Bone marrow (tissue), 2 donors: Measurements from ENCODE around the gene TBC1D3B.
A peak's percentile ranks its signal among the peaks of the same experiment; 100 is the strongest.
"Not testable (repeated sequence)": the region's sequence is repeated elsewhere in the genome, so short reads cannot be mapped to it uniquely, and the experiment has no call there.

Experiments used
- DNase-seq, 2 donors: peaks; one replicate each; lab custom pipeline; 2025; lab: John Stamatoyannopoulos, UW

The TBC1D3B gene

GRCh38 chr17:36181446-36182175, 5.2 kb upstream of the TBC1D3B start:
- DNase-seq, result not testable (repeated sequence)

DNA sequence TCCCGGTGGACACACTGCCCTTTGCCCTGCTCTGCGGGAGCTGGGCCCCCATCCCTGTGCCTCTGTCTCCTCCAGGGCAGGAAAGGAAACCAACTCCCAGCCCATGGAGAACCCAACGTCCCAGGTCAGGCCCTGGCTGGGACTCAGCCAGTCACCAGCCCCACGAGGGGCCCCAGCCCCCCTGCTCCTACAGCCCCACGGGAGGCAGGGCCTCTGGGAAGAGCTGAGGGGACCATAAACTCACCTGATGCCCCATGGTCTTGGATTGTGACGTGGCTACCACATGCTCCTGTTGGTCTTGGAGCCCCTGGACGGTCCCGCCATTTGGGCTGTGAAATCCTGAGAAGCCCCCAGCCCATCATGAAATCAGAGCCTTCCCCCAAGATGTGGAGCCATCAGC, 7.6 kb downstream of the TBC1D3B start:
- not testable (repeated sequence) for DNase-seq

GRCh38 chr17:36153895-36154610, 22.4 kb downstream of the TBC1D3B start:
- peak in 1 of 2 donors; percentile 9 for DNase-seq

DNA sequence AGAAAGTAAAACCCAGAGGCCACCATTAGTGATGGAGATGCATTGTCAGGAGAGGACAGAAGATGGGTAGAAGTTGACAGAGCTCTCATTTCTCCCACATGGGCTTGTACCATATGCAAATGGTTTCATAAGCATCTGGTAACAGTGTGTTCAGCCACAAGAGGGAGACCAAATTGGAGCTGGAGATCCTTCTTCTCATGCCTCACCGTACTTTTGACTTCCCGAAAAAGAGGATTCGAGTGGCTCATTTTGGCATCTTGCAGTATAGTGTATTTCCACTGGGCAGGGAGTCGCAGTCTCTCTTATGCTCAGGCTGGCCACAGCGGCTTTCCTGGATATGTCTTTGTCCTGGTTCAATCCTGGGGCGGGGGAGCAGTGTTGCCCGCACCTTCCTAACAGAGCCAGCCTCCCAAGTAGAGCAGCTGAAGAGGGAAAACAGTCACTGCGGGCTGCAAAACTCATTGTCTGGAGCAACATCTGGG, 23.8 kb downstream of the TBC1D3B start:
- no peak for DNase-seq

DNA sequence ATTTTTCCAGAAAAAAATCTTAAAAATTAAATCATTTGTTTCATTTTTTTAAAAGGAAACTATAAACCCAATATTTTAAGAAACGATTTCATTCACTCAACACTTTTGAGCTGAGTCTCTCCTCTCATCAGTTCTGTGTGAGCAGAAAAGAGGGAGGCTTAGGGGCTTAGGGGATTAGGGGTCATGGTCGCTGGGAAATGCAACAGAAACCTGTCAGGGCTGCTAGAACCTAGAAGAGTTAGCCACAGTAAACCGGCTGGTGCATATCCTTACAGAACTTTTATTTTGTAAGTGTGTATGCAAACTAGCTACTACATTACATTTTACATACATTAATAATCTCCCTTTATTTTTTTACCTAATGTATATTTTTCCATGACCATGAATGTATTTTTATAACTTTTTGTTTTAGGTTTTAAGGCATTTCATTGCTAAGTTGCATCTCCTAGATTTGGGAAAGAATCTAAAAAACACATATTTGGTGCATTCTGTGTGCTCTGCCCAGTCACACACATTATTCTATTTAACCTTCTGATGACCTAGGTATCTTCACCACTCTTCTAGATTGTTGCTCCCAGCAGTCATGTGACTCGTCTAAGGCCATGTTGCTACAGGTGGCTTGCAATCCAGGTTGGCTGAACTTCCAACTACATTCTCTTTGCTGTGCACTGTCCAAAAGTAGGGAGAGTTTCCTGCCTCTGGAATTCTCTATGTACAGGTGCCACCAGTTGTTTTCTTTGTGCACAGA, 24.4 kb downstream of the TBC1D3B start:
- no peak for DNase-seq

GRCh38 chr17:36149296-36149820, 27.1 kb downstream of the TBC1D3B start:
- peak in 1 of 2 donors; percentile 18 for DNase-seq

DNA sequence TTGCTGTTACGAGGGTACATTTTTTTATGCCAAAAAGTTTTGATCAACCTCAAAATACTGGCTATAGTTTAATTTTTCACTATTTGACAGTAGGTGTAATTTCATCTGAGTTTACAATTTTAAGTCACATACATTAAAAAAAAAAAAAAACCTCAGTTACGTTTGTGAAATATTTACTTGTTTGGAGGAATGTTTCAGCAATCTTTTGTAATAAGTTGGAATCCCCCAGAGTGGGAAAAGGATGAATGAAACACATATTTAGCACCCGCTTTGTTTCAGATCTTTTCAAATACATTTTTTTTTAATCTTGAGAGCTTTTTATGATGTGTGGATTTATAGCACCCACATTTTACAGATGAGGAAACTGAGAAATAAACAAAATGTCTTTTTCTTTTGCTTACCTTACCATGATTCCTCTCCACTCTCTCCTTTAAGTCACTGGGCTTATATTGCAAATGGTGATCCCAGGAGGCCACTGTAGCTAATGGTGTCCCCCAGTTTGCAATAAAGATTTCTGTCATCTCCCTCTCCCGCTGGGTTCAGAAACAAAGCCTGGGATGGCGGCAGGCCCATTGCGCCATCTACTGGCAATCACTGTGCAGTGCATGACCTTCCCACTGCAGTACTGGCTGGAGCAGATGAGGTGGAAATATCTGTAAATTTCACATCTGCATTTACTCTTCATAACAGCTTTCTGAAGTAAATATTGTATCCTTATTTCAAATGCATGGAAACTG, 27.7 kb downstream of the TBC1D3B start:
- DNase-seq, result peak; percentile 13 to 29

- no peak for DNase-seq
Observed at GRCh38 chr17:36147601-36148000, 28.8 kb downstream of the TBC1D3B start.

DNA sequence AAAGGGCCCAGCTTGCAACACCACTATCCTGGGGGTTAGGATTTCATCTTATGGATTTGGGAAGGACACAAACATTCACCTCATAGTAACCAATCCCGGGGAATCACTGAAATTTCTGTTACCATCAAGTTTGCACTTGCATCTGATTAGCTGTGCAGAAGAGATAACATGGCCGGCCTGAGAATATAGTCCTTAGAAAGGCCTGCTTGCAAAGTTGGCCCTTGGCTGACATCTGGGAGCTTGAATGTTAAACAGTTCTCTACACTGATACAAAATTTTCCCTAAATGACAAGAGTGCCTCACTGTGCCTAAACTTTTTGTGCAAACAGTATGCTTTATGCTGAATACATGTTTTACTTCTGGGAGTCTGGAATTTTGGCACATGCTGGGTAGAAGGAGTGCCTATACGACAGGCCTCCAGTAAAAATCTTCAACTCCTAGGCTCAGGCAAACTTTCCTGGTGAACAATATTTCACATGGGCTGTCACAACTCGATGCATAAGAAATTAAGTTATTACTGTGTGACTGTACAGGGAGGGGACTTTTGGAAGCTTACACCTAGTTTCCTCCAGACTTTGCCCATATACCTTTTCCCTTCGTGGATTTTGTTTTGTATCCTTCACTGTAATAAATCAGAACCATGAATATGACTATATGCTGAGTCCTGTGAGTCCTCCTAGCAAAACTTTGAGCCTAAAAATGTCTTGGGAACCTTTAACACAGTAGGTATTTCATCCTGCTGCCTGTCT, 31.3 kb downstream of the TBC1D3B start:
- DNase-seq, result no peak

DNA sequence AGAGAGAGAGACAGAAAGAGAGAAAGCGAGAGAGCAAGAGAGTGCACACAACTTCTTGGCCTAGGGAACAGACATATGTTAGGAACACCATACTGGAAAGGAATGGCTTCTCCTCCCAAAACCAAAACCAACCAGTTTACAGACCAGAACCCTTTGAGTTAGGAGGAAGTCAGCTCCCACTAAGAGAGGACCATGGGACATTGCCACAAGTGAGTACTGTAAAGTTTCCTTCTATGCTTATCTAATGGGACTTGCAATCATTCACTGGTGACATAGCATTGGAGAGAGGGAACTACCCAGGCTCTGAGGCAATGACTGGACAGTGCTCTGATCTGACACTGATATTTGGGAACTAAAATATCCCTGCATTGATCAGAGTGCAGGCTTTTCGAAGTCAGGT, 32.4 kb downstream of the TBC1D3B start:
- no peak for DNase-seq

- no peak for DNase-seq
Observed at GRCh38 chr17:36142806-36143205, 33.6 kb downstream of the TBC1D3B start.

GRCh38 chr17:36142235-36142634, 34.2 kb downstream of the TBC1D3B start:
- no peak for DNase-seq

DNA sequence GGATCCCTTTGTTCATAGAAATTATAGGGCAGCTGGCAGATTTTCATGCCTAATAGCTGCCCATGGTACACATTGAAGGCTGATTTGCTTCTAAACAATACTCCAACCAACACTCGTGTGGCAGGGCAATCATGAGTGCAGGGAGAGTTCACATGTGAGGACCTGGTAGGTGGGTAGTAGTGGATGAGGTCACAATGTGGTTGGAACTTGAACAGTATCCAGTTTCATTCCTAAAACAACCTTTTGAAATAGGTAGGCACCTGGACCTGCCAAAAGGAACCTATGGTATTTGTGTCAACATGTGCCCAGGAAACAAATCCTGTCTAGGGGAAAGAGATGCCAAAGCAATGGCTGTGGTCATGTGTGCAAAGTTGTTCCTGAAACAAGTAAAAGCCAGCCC, 40.0 kb downstream of the TBC1D3B start:
- DNase-seq, result no peak

- DNase-seq, result no peak
Observed at GRCh38 chr17:36136036-36136435, 40.4 kb downstream of the TBC1D3B start.

- DNase-seq, result no peak
Observed at GRCh38 chr17:36135465-36135864, 41.0 kb downstream of the TBC1D3B start.

DNA sequence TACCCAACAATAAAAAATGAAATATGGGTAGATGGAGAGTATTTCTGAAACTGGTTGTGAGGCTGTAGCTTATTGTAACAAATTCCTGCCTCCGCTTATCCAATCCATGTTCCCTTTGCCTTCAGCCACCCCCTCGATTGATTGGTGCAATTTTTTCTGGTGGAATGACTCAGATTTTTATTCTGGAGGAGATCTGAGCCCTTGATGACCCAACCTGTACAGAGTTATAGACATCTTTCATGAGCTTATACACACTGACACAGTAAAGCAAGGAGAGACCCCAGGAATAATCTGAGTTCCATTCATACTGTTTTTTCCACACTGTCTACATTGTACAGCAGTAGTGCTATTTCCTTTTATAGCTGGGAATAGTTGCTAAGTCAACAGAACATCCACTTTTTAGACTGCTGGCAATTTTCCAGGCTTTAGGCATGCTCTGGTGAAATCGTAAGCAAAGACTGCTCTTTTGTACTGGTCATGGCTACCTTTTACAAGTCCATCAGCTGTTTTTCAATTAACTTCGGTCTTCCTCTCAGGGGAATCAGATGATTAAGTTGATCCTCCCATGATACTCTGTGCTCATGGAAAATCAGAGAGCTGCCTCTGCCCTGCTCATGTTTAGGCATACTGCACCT, 42.7 kb downstream of the TBC1D3B start:
- DNase-seq, result no peak

DNA sequence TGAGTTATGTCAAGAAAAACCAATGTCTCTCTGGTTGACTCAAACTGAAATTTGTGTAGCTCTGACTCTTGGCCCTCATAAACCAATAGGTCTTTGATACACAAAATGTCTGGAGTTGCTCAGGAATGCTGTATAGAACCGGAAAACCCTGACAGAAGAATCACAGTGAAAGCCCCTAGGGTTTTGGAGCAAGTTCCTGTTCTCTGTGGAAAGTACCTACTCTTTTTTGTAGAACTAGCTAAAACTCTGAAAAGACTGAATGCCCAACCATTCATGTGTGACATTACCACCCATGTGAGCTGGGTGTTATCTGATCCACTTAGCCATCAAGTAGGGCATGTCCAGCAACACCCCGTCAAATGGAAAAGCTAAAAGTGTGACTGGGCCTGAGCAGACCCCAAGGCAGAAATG, 44.0 kb downstream of the TBC1D3B start:
- DNase-seq, result no peak

DNA sequence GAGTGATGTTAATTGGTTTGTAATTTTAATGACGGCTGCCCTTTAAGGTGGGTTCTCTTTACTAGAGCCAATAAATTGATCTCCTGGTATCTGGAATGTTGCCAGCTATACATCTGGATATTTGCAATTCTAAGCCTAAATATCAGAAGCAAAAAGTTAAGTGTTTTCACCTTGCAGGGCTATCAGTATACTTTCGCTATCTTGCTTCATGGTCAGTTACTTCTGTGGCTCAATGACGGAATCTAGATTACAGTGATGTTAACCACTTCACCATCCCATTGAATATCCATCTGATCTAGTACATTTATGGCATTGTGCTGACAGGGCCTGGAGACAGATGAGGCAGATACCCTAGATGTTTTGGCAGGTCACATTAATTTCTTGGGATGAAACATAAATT, 44.5 kb downstream of the TBC1D3B start:
- no peak for DNase-seq

DNA sequence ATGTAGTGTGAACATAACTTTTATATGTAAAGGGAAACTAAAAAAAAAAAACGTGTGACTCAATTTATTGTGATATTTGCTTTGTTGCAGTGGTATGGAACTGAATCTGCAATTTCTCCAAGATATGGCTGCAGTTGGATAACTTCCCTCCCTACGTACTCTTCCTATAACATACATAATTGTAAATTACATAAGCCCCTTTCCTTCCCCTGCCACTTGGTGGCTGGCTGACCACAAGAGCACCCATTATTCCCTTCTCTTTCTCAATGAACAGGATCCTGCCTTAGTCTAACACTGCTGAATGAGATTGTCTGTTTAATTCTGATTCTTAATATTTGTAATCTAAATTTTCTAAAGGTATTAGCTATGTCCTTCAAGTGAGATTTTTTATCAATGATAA, 45.0 kb downstream of the TBC1D3B start:
- DNase-seq, result no peak

DNA sequence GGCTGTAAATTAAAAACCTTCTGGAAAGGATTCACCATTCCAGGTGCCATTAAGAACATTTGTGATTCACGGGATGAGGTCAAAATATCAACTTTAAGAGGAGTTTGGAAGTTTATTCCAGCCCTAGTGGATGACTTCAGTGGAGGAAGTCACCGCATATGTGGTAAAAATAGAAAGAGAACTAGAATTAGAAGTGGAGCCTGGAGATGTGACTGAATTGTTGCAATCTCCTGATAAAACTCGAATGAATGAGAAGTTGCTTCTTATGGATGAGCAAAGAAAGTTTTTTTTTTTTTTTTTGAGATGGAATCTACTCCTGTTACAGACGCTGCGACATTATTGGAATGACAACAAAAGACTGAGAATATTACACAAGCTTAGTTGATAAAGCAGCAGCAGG, 46.1 kb downstream of the TBC1D3B start:
- no peak for DNase-seq

- no peak for DNase-seq
Observed at GRCh38 chr17:36129616-36130015, 46.8 kb downstream of the TBC1D3B start.
